ENCODE data around the gene ZBTB34. TPM values are rescaled to one million over a fixed set of nuclear protein-coding genes. Genes with fewer than 3 reads are reported as not detected.
"Not testable (repeated sequence)": the region's sequence is repeated elsewhere in the genome, so short reads cannot be mapped to it uniquely, and the experiment has no call there.

Gene ZBTB34
- total RNA-seq, 2 experiments from 2014 or later = 2.5 to 2.9 TPM

DNA sequence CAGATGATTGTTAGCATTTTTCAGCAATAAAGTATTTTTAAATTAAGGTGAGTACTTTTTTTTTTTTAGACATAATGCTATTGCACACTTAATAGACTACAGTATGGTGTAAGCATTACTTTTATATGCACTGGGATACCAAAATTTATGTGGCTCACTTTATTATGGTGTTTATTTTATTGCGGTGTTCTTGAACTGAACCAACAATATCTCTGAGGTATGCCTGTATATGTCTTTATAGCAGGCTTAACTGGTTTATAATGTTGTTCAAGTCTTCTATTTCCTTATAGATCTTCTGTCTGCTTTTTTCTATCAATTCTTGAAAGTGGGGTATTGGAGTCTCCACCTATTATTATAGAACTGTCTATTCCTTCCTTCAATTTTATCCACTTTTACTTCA is 37.6 kb upstream of the ZBTB34 start:
- Histone ChIP-seq H3K36me3 (ENCODE audit: insufficient read depth, low read length) (peaks cover 39% of the 10 kb centered on the region), H3K4me1 (ENCODE audit: insufficient read depth, low read length) (no peaks in the 10 kb centered on the region), H3K27me3 (ENCODE audit: control insufficient read depth in 1 of 2, insufficient read depth in 2 of 2, low read length in 2 of 2) (no peaks in the 10 kb centered on the region), H3K4me3 (ENCODE audit: low read length) (no peak overlapping the region), H3K9me3 (ENCODE audit: control insufficient read depth in 1 of 2, insufficient read depth in 1 of 2, low read length in 2 of 2) (peaks cover 11 to 19% of the 10 kb centered on the region in 2 experiments), H3K27ac (ENCODE audit: low read depth in 1 of 2, low read length in 2 of 2) (no peak overlapping the region)
- DNase-seq (no peak), ATAC-seq (ENCODE audit: poor library complexity) (no peak)
- H3K4me3 Mint-ChIP-seq = no peak overlapping the region
- H3K4me1 Mint-ChIP-seq (ENCODE audit: low read depth) = peaks cover 36% of the 10 kb centered on the region
- ChIA-PET POLR2A (no interaction called here), CTCF (no interaction called here)
- H3K9me3 Mint-ChIP-seq = peaks cover 5% of the 10 kb centered on the region
- no peaks in the 10 kb centered on the region for H3K27me3 Mint-ChIP-seq
- H3K36me3 Mint-ChIP-seq (ENCODE audit: low read depth) = peaks cover 85% of the 10 kb centered on the region
- intact Hi-C loops (cut with DNase I, micrococcal nuclease) = no loop called here
- H3K27ac Mint-ChIP-seq = peak overlapping the region; percentile 6
- TF ChIP-seq, protein P1, sequence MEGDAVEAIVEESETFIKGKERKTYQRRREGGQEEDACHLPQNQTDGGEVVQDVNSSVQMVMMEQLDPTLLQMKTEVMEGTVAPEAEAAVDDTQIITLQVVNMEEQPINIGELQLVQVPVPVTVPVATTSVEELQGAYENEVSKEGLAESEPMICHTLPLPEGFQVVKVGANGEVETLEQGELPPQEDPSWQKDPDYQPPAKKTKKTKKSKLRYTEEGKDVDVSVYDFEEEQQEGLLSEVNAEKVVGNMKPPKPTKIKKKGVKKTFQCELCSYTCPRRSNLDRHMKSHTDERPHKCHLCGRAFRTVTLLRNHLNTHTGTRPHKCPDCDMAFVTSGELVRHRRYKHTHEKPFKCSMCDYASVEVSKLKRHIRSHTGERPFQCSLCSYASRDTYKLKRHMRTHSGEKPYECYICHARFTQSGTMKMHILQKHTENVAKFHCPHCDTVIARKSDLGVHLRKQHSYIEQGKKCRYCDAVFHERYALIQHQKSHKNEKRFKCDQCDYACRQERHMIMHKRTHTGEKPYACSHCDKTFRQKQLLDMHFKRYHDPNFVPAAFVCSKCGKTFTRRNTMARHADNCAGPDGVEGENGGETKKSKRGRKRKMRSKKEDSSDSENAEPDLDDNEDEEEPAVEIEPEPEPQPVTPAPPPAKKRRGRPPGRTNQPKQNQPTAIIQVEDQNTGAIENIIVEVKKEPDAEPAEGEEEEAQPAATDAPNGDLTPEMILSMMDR (IDR thresholded peaks at IDR 0.05) = no peak

DNA sequence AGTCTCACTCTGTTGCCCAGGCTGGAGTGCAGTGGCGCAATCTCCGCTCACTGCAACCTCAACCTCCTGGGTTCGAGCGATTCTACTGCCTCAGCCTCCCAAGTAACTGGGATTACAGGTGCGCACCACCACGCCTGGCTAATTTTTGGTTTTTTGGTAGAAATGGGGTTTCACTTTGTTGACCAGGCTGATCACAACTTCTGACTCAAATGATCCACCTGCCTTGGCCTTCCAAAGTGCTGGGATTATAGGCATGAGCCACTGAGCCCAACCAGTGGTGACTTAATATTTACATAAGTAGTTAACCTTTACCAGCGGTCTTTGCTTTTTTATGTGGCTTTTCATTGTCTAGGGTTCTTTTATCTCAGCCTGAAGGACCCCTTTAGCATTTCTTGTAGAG is 36.4 kb upstream of the ZBTB34 start:
- H3K27ac Mint-ChIP-seq; DNase-seq; intact Hi-C loops (cut with DNase I, micrococcal nuclease); H3K4me3 Mint-ChIP-seq; H3K27me3 Mint-ChIP-seq; ATAC-seq (ENCODE audit: poor library complexity); H3K27me3 ChIP-seq (ENCODE audit: control insufficient read depth in 1 of 2, insufficient read depth in 2 of 2, low read length in 2 of 2); H3K4me1 ChIP-seq (ENCODE audit: insufficient read depth, low read length); CTCF ChIA-PET; H3K4me3 ChIP-seq (ENCODE audit: low read length); H3K27ac ChIP-seq (ENCODE audit: low read depth in 1 of 2, low read length in 2 of 2); POLR2A ChIA-PET; H3K9me3 Mint-ChIP-seq: not testable (repeated sequence)
- peaks cover 5 to 11% of the 10 kb centered on the region in 2 experiments for H3K9me3 ChIP-seq (ENCODE audit: control insufficient read depth in 1 of 2, insufficient read depth in 1 of 2, low read length in 2 of 2)
- Mint-ChIP-seq H3K36me3 (ENCODE audit: low read depth) (peaks cover 79% of the 10 kb centered on the region), H3K4me1 (ENCODE audit: low read depth) (peaks cover 39% of the 10 kb centered on the region)
- peaks cover 27% of the 10 kb centered on the region for H3K36me3 ChIP-seq (ENCODE audit: insufficient read depth, low read length)

DNA sequence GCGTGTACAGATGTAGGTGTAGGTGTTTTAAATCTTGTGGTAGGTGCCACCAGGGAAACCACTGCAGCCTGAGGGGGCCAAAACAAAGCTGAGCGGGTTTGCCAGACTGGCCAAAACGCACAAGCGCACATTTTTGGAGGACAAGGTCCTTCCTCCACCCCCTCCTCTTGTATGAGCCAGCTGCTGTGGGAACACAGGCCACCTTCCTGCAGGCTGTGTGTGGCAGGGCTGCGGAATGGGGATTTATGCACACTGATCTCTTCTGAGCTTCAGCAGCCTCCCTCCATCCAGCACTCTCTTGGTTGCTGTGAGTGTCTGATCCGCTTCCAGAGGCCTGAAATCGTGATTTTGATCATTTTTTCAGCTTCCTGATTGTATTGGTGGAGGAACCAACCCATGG is 33.2 kb upstream of the ZBTB34 start:
- no peak overlapping the region for H3K27ac Mint-ChIP-seq
- no peak for ATAC-seq (ENCODE audit: poor library complexity)

DNA sequence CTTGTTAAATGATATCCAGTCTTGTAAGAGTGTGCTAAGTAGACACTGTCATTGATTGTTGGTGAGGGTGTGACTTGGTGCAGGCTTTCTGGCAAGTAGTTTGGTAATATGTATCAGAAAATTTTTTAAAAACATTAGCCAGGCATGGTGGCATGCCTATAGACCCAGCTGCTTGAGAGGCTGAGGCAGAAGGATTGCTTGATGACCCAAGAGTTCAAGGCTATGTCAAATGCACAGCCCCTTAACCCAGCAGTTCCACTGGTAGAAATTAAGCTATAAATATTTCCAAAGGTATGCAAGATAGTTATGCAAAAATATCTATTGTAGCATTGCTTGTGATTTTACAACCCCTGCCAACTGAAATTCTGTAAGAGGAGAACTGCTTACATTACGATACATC is 31.4 kb upstream of the ZBTB34 start:
- H3K27ac ChIP-seq (ENCODE audit: low read depth in 1 of 2, low read length in 2 of 2) = no peak overlapping the region
- Mint-ChIP-seq H3K27ac (no peak overlapping the region), H3K9me3 (no peaks in the 10 kb centered on the region), H3K4me1 (ENCODE audit: low read depth) (peaks cover 20% of the 10 kb centered on the region), H3K36me3 (ENCODE audit: low read depth) (peaks cover 74% of the 10 kb centered on the region), H3K27me3 (no peaks in the 10 kb centered on the region), H3K4me3 (no peak overlapping the region)
- H3K27me3 ChIP-seq (ENCODE audit: control insufficient read depth in 1 of 2, insufficient read depth in 2 of 2, low read length in 2 of 2) = no peaks in the 10 kb centered on the region
- no peak for DNase-seq
- no peaks in the 10 kb centered on the region for H3K4me1 ChIP-seq (ENCODE audit: insufficient read depth, low read length)
- intact Hi-C loops (cut with DNase I, micrococcal nuclease) = no loop called here
- ATAC-seq (ENCODE audit: poor library complexity) = no peak
- no peak overlapping the region for H3K4me3 ChIP-seq (ENCODE audit: low read length)
- H3K36me3 ChIP-seq (ENCODE audit: insufficient read depth, low read length) = peaks cover 25% of the 10 kb centered on the region
- CTCF ChIA-PET = no interaction called here
- TF ChIP-seq, protein P1 (IDR thresholded peaks at IDR 0.05) = no peak
- H3K9me3 ChIP-seq (ENCODE audit: control insufficient read depth in 1 of 2, insufficient read depth in 1 of 2, low read length in 2 of 2) = no peaks in the 10 kb centered on the region
- POLR2A ChIA-PET = no interaction called here

More for the DNA sequence above, 33.2 kb upstream of the ZBTB34 start:
- no peaks in the 10 kb centered on the region for H3K4me1 ChIP-seq (ENCODE audit: insufficient read depth, low read length)
- ChIA-PET CTCF (no interaction called here), POLR2A (no interaction called here)
- H3K4me3 ChIP-seq (ENCODE audit: low read length) = no peak overlapping the region
- TF ChIP-seq, protein P1 (IDR thresholded peaks at IDR 0.05) = no peak
- Mint-ChIP-seq H3K4me1 (ENCODE audit: low read depth) (peaks cover 31% of the 10 kb centered on the region), H3K9me3 (no peaks in the 10 kb centered on the region), H3K27me3 (no peaks in the 10 kb centered on the region), H3K4me3 (no peak overlapping the region), H3K36me3 (ENCODE audit: low read depth) (peaks cover 71% of the 10 kb centered on the region)
- H3K36me3 ChIP-seq (ENCODE audit: insufficient read depth, low read length) = peaks cover 14% of the 10 kb centered on the region
- DNase-seq = no peak
- no peak overlapping the region for H3K27ac ChIP-seq (ENCODE audit: low read depth in 1 of 2, low read length in 2 of 2)
- no peaks in the 10 kb centered on the region for H3K27me3 ChIP-seq (ENCODE audit: control insufficient read depth in 1 of 2, insufficient read depth in 2 of 2, low read length in 2 of 2)
- H3K9me3 ChIP-seq (ENCODE audit: control insufficient read depth in 1 of 2, insufficient read depth in 1 of 2, low read length in 2 of 2) = no peaks in the 10 kb centered on the region
- intact Hi-C loops (cut with DNase I, micrococcal nuclease) = no loop called here

Data from CD4-positive, alpha-beta T cell (primary cell).